Measurements from ENCODE around the gene PRKG1.

The PRKG1 gene

GRCh38 chr10:51077074-51077473, 2.8 kb downstream of the PRKG1 start:
- no peak for DNase-seq

GRCh38 chr10:51077507-51077906, 3.2 kb downstream of the PRKG1 start:
- no peak for DNase-seq

GRCh38 chr10:51079331-51079730, 5.0 kb downstream of the PRKG1 start:
- no peak for DNase-seq

- DNase-seq: no peak
These were observed 5.5 kb downstream of the PRKG1 start for GRCh38 chr10:51079766-51080165.

GRCh38 chr10:51080311-51081006, 6.2 kb downstream of the PRKG1 start:
- no peak for DNase-seq

GRCh38 chr10:51082857-51083256, 8.6 kb downstream of the PRKG1 start:
- DNase-seq: no peak

GRCh38 chr10:51083356-51083853, 9.1 kb downstream of the PRKG1 start:
- no peak for DNase-seq

- no peak for DNase-seq
These were observed 10.9 kb downstream of the PRKG1 start for GRCh38 chr10:51085204-51085603.

- no peak for DNase-seq
These were observed 12.4 kb downstream of the PRKG1 start for GRCh38 chr10:51086710-51087109.

- DNase-seq: no peak
These were observed 12.8 kb downstream of the PRKG1 start for GRCh38 chr10:51087114-51087513.

GRCh38 chr10:51090190-51090589, 15.9 kb downstream of the PRKG1 start:
- no peak for DNase-seq

- no peak for DNase-seq
These were observed 18.1 kb downstream of the PRKG1 start for GRCh38 chr10:51092402-51092801.

- DNase-seq: no peak
These were observed 21.2 kb downstream of the PRKG1 start for GRCh38 chr10:51095444-51095843.

- DNase-seq: no peak
These were observed 23.3 kb downstream of the PRKG1 start for GRCh38 chr10:51097546-51097945.

- DNase-seq: no peak
These were observed 25.9 kb downstream of the PRKG1 start for GRCh38 chr10:51100221-51100620.

GRCh38 chr10:51103554-51104217, 29.4 kb downstream of the PRKG1 start:
- no peak for DNase-seq

- no peak for DNase-seq
These were observed 32.1 kb downstream of the PRKG1 start for GRCh38 chr10:51106311-51106945.

GRCh38 chr10:51108406-51108805, 34.1 kb downstream of the PRKG1 start:
- DNase-seq: no peak

GRCh38 chr10:51109801-51110533, 35.7 kb downstream of the PRKG1 start:
- no peak for DNase-seq

- DNase-seq: no peak
These were observed 37.7 kb downstream of the PRKG1 start for GRCh38 chr10:51112013-51112412.

GRCh38 chr10:51113007-51113406, 38.7 kb downstream of the PRKG1 start:
- DNase-seq: no peak

GRCh38 chr10:51117053-51117660, 42.9 kb downstream of the PRKG1 start:
- DNase-seq: no peak

- no peak for DNase-seq
These were observed 43.5 kb downstream of the PRKG1 start for GRCh38 chr10:51117794-51118193.

All from activated CD4-positive, CD25-positive, alpha-beta regulatory T cell (primary cell).